ENCODE data around the gene EHD2. TPM values are rescaled to one million over a fixed set of nuclear protein-coding genes. Genes with fewer than 3 reads are reported as not detected.
A peak's percentile ranks its signal among the peaks of the same experiment; 100 is the strongest.

The EHD2 gene
- total RNA-seq, 2 experiments from 2014 or later, result 1.1 to 1.4 TPM

GRCh38 chr19:47702671-47703070, 10.6 kb upstream of the EHD2 start:
- H3K9me3 Mint-ChIP-seq, result no peaks in the 10 kb centered on the region

GRCh38 chr19:47703301-47703700, 9.9 kb upstream of the EHD2 start:
- peaks cover 4% of the 10 kb centered on the region for H3K36me3 Mint-ChIP-seq (ENCODE audit: low read depth)
- peaks cover 3% of the 10 kb centered on the region for H3K27me3 Mint-ChIP-seq
- H3K4me1 Mint-ChIP-seq (ENCODE audit: low read depth), result no peaks in the 10 kb centered on the region
- no peak overlapping the region for H3K4me3 Mint-ChIP-seq
- ATAC-seq, result no peak
- POLR2A ChIA-PET, result no interaction called here
- H3K9me3 Mint-ChIP-seq, result no peaks in the 10 kb centered on the region
- intact Hi-C loops (cut with micrococcal nuclease), result no loop called here
- CTCF ChIA-PET, result interaction anchor here (3.2 to 6.3 kb wide), 2 partner anchors 9 to 268 kb away, joined by 12 to 91 read pairs; partner anchors contain the start of gene EHD2
- DNase-seq, result no peak
- H3K27ac Mint-ChIP-seq, result no peak overlapping the region
- no peak for TF ChIP-seq CTCF (IDR thresholded peaks at IDR 0.05)

More at GRCh38 chr19:47702671-47703070, 10.6 kb upstream of the EHD2 start:
- H3K4me1 Mint-ChIP-seq (ENCODE audit: low read depth), result no peaks in the 10 kb centered on the region
- peaks cover 4% of the 10 kb centered on the region for H3K36me3 Mint-ChIP-seq (ENCODE audit: low read depth)
- no peak for DNase-seq
- ATAC-seq, result no peak
- POLR2A ChIA-PET, result no interaction called here
- TF ChIP-seq CTCF (IDR thresholded peaks at IDR 0.05), result no peak
- CTCF ChIA-PET, result interaction anchor here (3.2 to 6.3 kb wide), 2 partner anchors 10 to 267 kb away, joined by 12 to 91 read pairs; partner anchors contain the start of gene EHD2
- no peak overlapping the region for H3K27ac Mint-ChIP-seq
- H3K27me3 Mint-ChIP-seq, result peaks cover 3% of the 10 kb centered on the region
- H3K4me3 Mint-ChIP-seq, result no peak overlapping the region
- intact Hi-C loops (cut with micrococcal nuclease), result no loop called here

- intact Hi-C loops (cut with micrococcal nuclease), result no loop called here
- Mint-ChIP-seq H3K4me3 (no peak overlapping the region), H3K27ac (no peak overlapping the region), H3K27me3 (peaks cover 3% of the 10 kb centered on the region), H3K4me1 (ENCODE audit: low read depth) (no peaks in the 10 kb centered on the region), H3K36me3 (ENCODE audit: low read depth) (peaks cover 4% of the 10 kb centered on the region), H3K9me3 (no peaks in the 10 kb centered on the region)
- no peak for DNase-seq
- ChIA-PET POLR2A (no interaction called here), CTCF (interaction anchor here (1.3 to 6.3 kb wide), 3 partner anchors 9 to 275 kb away, joined by 3 to 91 read pairs (median 12); partner anchors contain the start of gene EHD2)
- ATAC-seq, result no peak
- no peak for TF ChIP-seq CTCF (IDR thresholded peaks at IDR 0.05)
Observed at GRCh38 chr19:47704024-47704423, 9.2 kb upstream of the EHD2 start.

- POLR2A ChIA-PET, result no interaction called here
- H3K4me1 Mint-ChIP-seq (ENCODE audit: low read depth), result no peaks in the 10 kb centered on the region
- ATAC-seq (no peak), DNase-seq (no peak)
- intact Hi-C loops (cut with micrococcal nuclease), result no loop called here
- no peak overlapping the region for H3K27ac Mint-ChIP-seq
- H3K27me3 Mint-ChIP-seq, result peaks cover 3% of the 10 kb centered on the region
- no peak overlapping the region for H3K4me3 Mint-ChIP-seq
- no peak for TF ChIP-seq CTCF (IDR thresholded peaks at IDR 0.05)
- peaks cover 4% of the 10 kb centered on the region for H3K36me3 Mint-ChIP-seq (ENCODE audit: low read depth)
- no peaks in the 10 kb centered on the region for H3K9me3 Mint-ChIP-seq
- CTCF ChIA-PET, result interaction anchor here (1.3 to 6.3 kb wide), 3 partner anchors 8 to 276 kb away, joined by 3 to 91 read pairs (median 12); partner anchors contain the start of gene EHD2
Observed at GRCh38 chr19:47704656-47705055, 8.6 kb upstream of the EHD2 start.

- intact Hi-C loops (cut with micrococcal nuclease), result loop anchor here (2.0 kb wide), 1 partner anchor 37 kb away; the partner anchor contains the start of gene NOP53
- Mint-ChIP-seq H3K9me3 (no peaks in the 10 kb centered on the region), H3K27ac (no peak overlapping the region), H3K4me3 (no peak overlapping the region), H3K36me3 (ENCODE audit: low read depth) (peaks cover 4% of the 10 kb centered on the region), H3K27me3 (peaks cover 9% of the 10 kb centered on the region), H3K4me1 (ENCODE audit: low read depth) (no peaks in the 10 kb centered on the region)
- ATAC-seq, result peak; percentile 99
- POLR2A ChIA-PET, result interaction anchor here (0.5 to 1.5 kb wide), 5 partner anchors 38 to 208 kb away, joined by 3 to 4 read pairs (median 3); no protein-coding TSS in a partner anchor
- CTCF ChIA-PET, result interaction anchor here (0.6 to 6.3 kb wide), 33 partner anchors 8 to 423 kb away, joined by 3 to 91 read pairs (median 4); partner anchors contain the start of genes DHX34 and NOP53
- DNase-seq, result peak; percentile 88
- peak; percentile 88 for TF ChIP-seq CTCF (IDR thresholded peaks at IDR 0.05)
Observed at GRCh38 chr19:47707135-47707925, 5.9 kb upstream of the EHD2 start.
